Measurements from ENCODE around the gene SPECC1.

SPECC1 gene

GRCh38 chr17:20039037-20039436 is 29.9 kb downstream of the SPECC1 start:
- Histone ChIP-seq H3K36me3 (ENCODE audit: control insufficient read depth, insufficient read depth, low read length) (no peaks in the 10 kb centered on the region), H3K27me3 (replicated peaks; ENCODE audit: control insufficient read depth, insufficient read depth, low read length, poor library complexity, severe bottlenecking) (no peaks in the 10 kb centered on the region), H3K9me3 (ENCODE audit: control insufficient read depth, low read length) (no peaks in the 10 kb centered on the region), H3K27ac (ENCODE audit: insufficient read depth, low read length, poor library complexity, severe bottlenecking) (no peak overlapping the region), H3K4me3 (ENCODE audit: insufficient read depth, low read depth, low read length, poor library complexity, severe bottlenecking) (no peak overlapping the region), H3K4me1 (ENCODE audit: control insufficient read depth, insufficient read depth, low read length, poor library complexity, severe bottlenecking) (no peaks in the 10 kb centered on the region)
- DNase-seq, result no peak

GRCh38 chr17:20040216-20040615 is 31.1 kb downstream of the SPECC1 start:
- no peak for DNase-seq
- no peak overlapping the region for H3K4me3 ChIP-seq (ENCODE audit: insufficient read depth, low read depth, low read length, poor library complexity, severe bottlenecking)
- no peak overlapping the region for H3K27ac ChIP-seq (ENCODE audit: insufficient read depth, low read length, poor library complexity, severe bottlenecking)
- no peaks in the 10 kb centered on the region for H3K27me3 ChIP-seq (replicated peaks; ENCODE audit: control insufficient read depth, insufficient read depth, low read length, poor library complexity, severe bottlenecking)
- H3K4me1 ChIP-seq (ENCODE audit: control insufficient read depth, insufficient read depth, low read length, poor library complexity, severe bottlenecking), result no peaks in the 10 kb centered on the region
- H3K9me3 ChIP-seq (ENCODE audit: control insufficient read depth, low read length), result no peaks in the 10 kb centered on the region
- H3K36me3 ChIP-seq (ENCODE audit: control insufficient read depth, insufficient read depth, low read length), result no peaks in the 10 kb centered on the region

GRCh38 chr17:20043021-20043420 is 33.9 kb downstream of the SPECC1 start:
- Histone ChIP-seq H3K4me3 (ENCODE audit: insufficient read depth, low read depth, low read length, poor library complexity, severe bottlenecking) (no peak overlapping the region), H3K36me3 (ENCODE audit: control insufficient read depth, insufficient read depth, low read length) (no peaks in the 10 kb centered on the region), H3K27me3 (replicated peaks; ENCODE audit: control insufficient read depth, insufficient read depth, low read length, poor library complexity, severe bottlenecking) (no peaks in the 10 kb centered on the region), H3K9me3 (ENCODE audit: control insufficient read depth, low read length) (no peaks in the 10 kb centered on the region), H3K27ac (ENCODE audit: insufficient read depth, low read length, poor library complexity, severe bottlenecking) (no peak overlapping the region), H3K4me1 (ENCODE audit: control insufficient read depth, insufficient read depth, low read length, poor library complexity, severe bottlenecking) (no peaks in the 10 kb centered on the region)
- no peak for DNase-seq

GRCh38 chr17:20045476-20045875 is 36.3 kb downstream of the SPECC1 start:
- DNase-seq, result no peak
- no peaks in the 10 kb centered on the region for H3K4me1 ChIP-seq (ENCODE audit: control insufficient read depth, insufficient read depth, low read length, poor library complexity, severe bottlenecking)

GRCh38 chr17:20046629-20047028 is 37.5 kb downstream of the SPECC1 start:
- Histone ChIP-seq H3K27me3 (replicated peaks; ENCODE audit: control insufficient read depth, insufficient read depth, low read length, poor library complexity, severe bottlenecking) (no peaks in the 10 kb centered on the region), H3K4me1 (ENCODE audit: control insufficient read depth, insufficient read depth, low read length, poor library complexity, severe bottlenecking) (no peaks in the 10 kb centered on the region), H3K27ac (ENCODE audit: insufficient read depth, low read length, poor library complexity, severe bottlenecking) (no peak overlapping the region), H3K4me3 (ENCODE audit: insufficient read depth, low read depth, low read length, poor library complexity, severe bottlenecking) (no peak overlapping the region), H3K36me3 (ENCODE audit: control insufficient read depth, insufficient read depth, low read length) (no peaks in the 10 kb centered on the region), H3K9me3 (ENCODE audit: control insufficient read depth, low read length) (no peaks in the 10 kb centered on the region)
- DNase-seq, result no peak

More at GRCh38 chr17:20045476-20045875, 36.3 kb downstream of the SPECC1 start:
- no peaks in the 10 kb centered on the region for H3K9me3 ChIP-seq (ENCODE audit: control insufficient read depth, low read length)
- no peaks in the 10 kb centered on the region for H3K36me3 ChIP-seq (ENCODE audit: control insufficient read depth, insufficient read depth, low read length)
- no peak overlapping the region for H3K27ac ChIP-seq (ENCODE audit: insufficient read depth, low read length, poor library complexity, severe bottlenecking)
- no peak overlapping the region for H3K4me3 ChIP-seq (ENCODE audit: insufficient read depth, low read depth, low read length, poor library complexity, severe bottlenecking)
- no peaks in the 10 kb centered on the region for H3K27me3 ChIP-seq (replicated peaks; ENCODE audit: control insufficient read depth, insufficient read depth, low read length, poor library complexity, severe bottlenecking)

GRCh38 chr17:20051624-20052023 is 42.5 kb downstream of the SPECC1 start:
- no peaks in the 10 kb centered on the region for H3K36me3 ChIP-seq (ENCODE audit: control insufficient read depth, insufficient read depth, low read length)
- no peaks in the 10 kb centered on the region for H3K4me1 ChIP-seq (ENCODE audit: control insufficient read depth, insufficient read depth, low read length, poor library complexity, severe bottlenecking)
- no peaks in the 10 kb centered on the region for H3K27me3 ChIP-seq (replicated peaks; ENCODE audit: control insufficient read depth, insufficient read depth, low read length, poor library complexity, severe bottlenecking)
- DNase-seq, result no peak
- no peaks in the 10 kb centered on the region for H3K9me3 ChIP-seq (ENCODE audit: control insufficient read depth, low read length)
- H3K4me3 ChIP-seq (ENCODE audit: insufficient read depth, low read depth, low read length, poor library complexity, severe bottlenecking), result no peak overlapping the region
- H3K27ac ChIP-seq (ENCODE audit: insufficient read depth, low read length, poor library complexity, severe bottlenecking), result no peak overlapping the region

GRCh38 chr17:20053361-20053964 is 44.3 kb downstream of the SPECC1 start:
- Histone ChIP-seq H3K27ac (ENCODE audit: insufficient read depth, low read length, poor library complexity, severe bottlenecking) (no peak overlapping the region), H3K36me3 (ENCODE audit: control insufficient read depth, insufficient read depth, low read length) (no peaks in the 10 kb centered on the region), H3K27me3 (replicated peaks; ENCODE audit: control insufficient read depth, insufficient read depth, low read length, poor library complexity, severe bottlenecking) (no peaks in the 10 kb centered on the region), H3K4me1 (ENCODE audit: control insufficient read depth, insufficient read depth, low read length, poor library complexity, severe bottlenecking) (no peaks in the 10 kb centered on the region), H3K4me3 (ENCODE audit: insufficient read depth, low read depth, low read length, poor library complexity, severe bottlenecking) (no peak overlapping the region), H3K9me3 (ENCODE audit: control insufficient read depth, low read length) (no peaks in the 10 kb centered on the region)
- DNase-seq, result no peak

GRCh38 chr17:20059728-20060188 is 50.6 kb downstream of the SPECC1 start:
- no peaks in the 10 kb centered on the region for H3K4me1 ChIP-seq (ENCODE audit: control insufficient read depth, insufficient read depth, low read length, poor library complexity, severe bottlenecking)
- no peaks in the 10 kb centered on the region for H3K36me3 ChIP-seq (ENCODE audit: control insufficient read depth, insufficient read depth, low read length)
- no peak overlapping the region for H3K27ac ChIP-seq (ENCODE audit: insufficient read depth, low read length, poor library complexity, severe bottlenecking)
- H3K27me3 ChIP-seq (replicated peaks; ENCODE audit: control insufficient read depth, insufficient read depth, low read length, poor library complexity, severe bottlenecking), result no peaks in the 10 kb centered on the region
- no peak for DNase-seq
- no peaks in the 10 kb centered on the region for H3K9me3 ChIP-seq (ENCODE audit: control insufficient read depth, low read length)
- H3K4me3 ChIP-seq (ENCODE audit: insufficient read depth, low read depth, low read length, poor library complexity, severe bottlenecking), result no peak overlapping the region

- Histone ChIP-seq H3K36me3 (ENCODE audit: control insufficient read depth, insufficient read depth, low read length) (no peaks in the 10 kb centered on the region), H3K27ac (ENCODE audit: insufficient read depth, low read length, poor library complexity, severe bottlenecking) (no peak overlapping the region), H3K4me3 (ENCODE audit: insufficient read depth, low read depth, low read length, poor library complexity, severe bottlenecking) (no peak overlapping the region), H3K27me3 (replicated peaks; ENCODE audit: control insufficient read depth, insufficient read depth, low read length, poor library complexity, severe bottlenecking) (no peaks in the 10 kb centered on the region), H3K9me3 (ENCODE audit: control insufficient read depth, low read length) (no peaks in the 10 kb centered on the region), H3K4me1 (ENCODE audit: control insufficient read depth, insufficient read depth, low read length, poor library complexity, severe bottlenecking) (no peaks in the 10 kb centered on the region)
- DNase-seq, result no peak
Measured at GRCh38 chr17:20063665-20064648, 54.8 kb downstream of the SPECC1 start.

- no peaks in the 10 kb centered on the region for H3K36me3 ChIP-seq (ENCODE audit: control insufficient read depth, insufficient read depth, low read length)
- DNase-seq, result no peak
- H3K9me3 ChIP-seq (ENCODE audit: control insufficient read depth, low read length), result no peaks in the 10 kb centered on the region
- no peaks in the 10 kb centered on the region for H3K27me3 ChIP-seq (replicated peaks; ENCODE audit: control insufficient read depth, insufficient read depth, low read length, poor library complexity, severe bottlenecking)
- no peak overlapping the region for H3K27ac ChIP-seq (ENCODE audit: insufficient read depth, low read length, poor library complexity, severe bottlenecking)
- H3K4me3 ChIP-seq (ENCODE audit: insufficient read depth, low read depth, low read length, poor library complexity, severe bottlenecking), result no peak overlapping the region
- no peaks in the 10 kb centered on the region for H3K4me1 ChIP-seq (ENCODE audit: control insufficient read depth, insufficient read depth, low read length, poor library complexity, severe bottlenecking)
Measured at GRCh38 chr17:20066253-20066652, 57.1 kb downstream of the SPECC1 start.
